Activated naive CD4-positive, alpha-beta T cell treated with anti-CD3 and anti-CD28 coated beads, Interleukin-2, amount 10 ng/mL, durations not matched to agents 7 days and 5 days (primary cell): ENCODE data around the gene P2RX6.
"Not testable (repeated sequence)": the region's sequence is repeated elsewhere in the genome, so short reads cannot be mapped to it uniquely, and the experiment has no call there.

ENCODE experiments used
- CTCF ChIA-PET: fragments of 350-600 bp; sonication (Branson Sonifier 250); formaldehyde crosslinking; loops from one replicate; lab custom pipeline; 2021; ENCODE audit warnings: antibody characterized with exemption; lab: Charles Lee
- DNase-seq: peaks from one replicate; pipeline ENCODE4 v3.0.0-alpha.2; 2020
- H3K27ac Mint-ChIP-seq: one replicate; pipeline ENCODE4 v1.8.0; 2021; ENCODE audit warnings: mild to moderate bottlenecking, moderate library complexity, mixed read lengths
- H3K27me3 Mint-ChIP-seq: one replicate; pipeline ENCODE4 v1.8.0; 2021; ENCODE audit warnings: mild to moderate bottlenecking, mixed read lengths
- H3K36me3 Mint-ChIP-seq: one replicate; pipeline ENCODE4 v1.8.0; 2021; ENCODE audit warnings: mixed read lengths
- H3K4me1 Mint-ChIP-seq: one replicate; pipeline ENCODE4 v1.8.0; 2021; ENCODE audit warnings: mixed read lengths
- H3K4me3 Mint-ChIP-seq: one replicate; pipeline ENCODE4 v1.8.0; 2021; ENCODE audit warnings: mild to moderate bottlenecking, moderate library complexity, mixed read lengths
- H3K9me3 Mint-ChIP-seq: one replicate; pipeline ENCODE4 v1.8.0; 2021; ENCODE audit warnings: mixed read lengths

P2RX6 gene

GRCh38 chr22:21067901-21068680, 53.1 kb downstream of the P2RX6 start:
- DNase-seq, result no peak
- Mint-ChIP-seq H3K27ac (no peak overlapping the region), H3K27me3 (peaks cover 39% of the 10 kb centered on the region), H3K9me3 (no peaks in the 10 kb centered on the region), H3K4me3 (no peak overlapping the region), H3K36me3 (no peaks in the 10 kb centered on the region), H3K4me1 (peaks cover 7% of the 10 kb centered on the region)
- CTCF ChIA-PET, result no interaction called here

GRCh38 chr22:21068681-21069276, 53.8 kb downstream of the P2RX6 start:
- no peak overlapping the region for H3K4me3 Mint-ChIP-seq
- H3K27me3 Mint-ChIP-seq, result peaks cover 32% of the 10 kb centered on the region
- no peak for DNase-seq
- H3K4me1 Mint-ChIP-seq, result peaks cover 7% of the 10 kb centered on the region
- H3K36me3 Mint-ChIP-seq, result no peaks in the 10 kb centered on the region
- no peaks in the 10 kb centered on the region for H3K9me3 Mint-ChIP-seq
- no peak overlapping the region for H3K27ac Mint-ChIP-seq
- CTCF ChIA-PET, result interaction anchor here (0.6 kb wide), 1 partner anchor 50 kb away, joined by 4 read pairs; no protein-coding TSS in a partner anchor

GRCh38 chr22:21069375-21069774, 54.4 kb downstream of the P2RX6 start:
- H3K4me1 Mint-ChIP-seq, result peaks cover 7% of the 10 kb centered on the region
- no peak overlapping the region for H3K4me3 Mint-ChIP-seq
- H3K27me3 Mint-ChIP-seq, result peaks cover 32% of the 10 kb centered on the region
- no peaks in the 10 kb centered on the region for H3K36me3 Mint-ChIP-seq
- H3K9me3 Mint-ChIP-seq, result no peaks in the 10 kb centered on the region
- no peak overlapping the region for H3K27ac Mint-ChIP-seq
- DNase-seq, result no peak
- CTCF ChIA-PET, result interaction anchor here (0.6 kb wide), 1 partner anchor 51 kb away, joined by 4 read pairs; no protein-coding TSS in a partner anchor

GRCh38 chr22:21070690-21071615, 56.0 kb downstream of the P2RX6 start:
- DNase-seq, result no peak
- CTCF ChIA-PET, result no interaction called here
- no peaks in the 10 kb centered on the region for H3K36me3 Mint-ChIP-seq
- peaks cover 7% of the 10 kb centered on the region for H3K4me1 Mint-ChIP-seq
- H3K27me3 Mint-ChIP-seq, result peaks cover 24% of the 10 kb centered on the region
- H3K9me3 Mint-ChIP-seq, result no peaks in the 10 kb centered on the region
- H3K4me3 Mint-ChIP-seq, result no peak overlapping the region
- no peak overlapping the region for H3K27ac Mint-ChIP-seq

GRCh38 chr22:21071796-21072195, 56.8 kb downstream of the P2RX6 start:
- H3K27ac Mint-ChIP-seq, H3K4me1 Mint-ChIP-seq, CTCF ChIA-PET, H3K36me3 Mint-ChIP-seq, DNase-seq, H3K4me3 Mint-ChIP-seq, H3K9me3 Mint-ChIP-seq: not testable (repeated sequence)
- H3K27me3 Mint-ChIP-seq, result peaks cover 24% of the 10 kb centered on the region

GRCh38 chr22:21073023-21073422, 58.1 kb downstream of the P2RX6 start:
- peaks cover 7% of the 10 kb centered on the region for H3K4me1 Mint-ChIP-seq
- peaks cover 28% of the 10 kb centered on the region for H3K27me3 Mint-ChIP-seq
- H3K9me3 Mint-ChIP-seq, result no peaks in the 10 kb centered on the region
- no peak overlapping the region for H3K27ac Mint-ChIP-seq
- no peak overlapping the region for H3K4me3 Mint-ChIP-seq
- DNase-seq, result no peak
- no peaks in the 10 kb centered on the region for H3K36me3 Mint-ChIP-seq
- CTCF ChIA-PET, result interaction anchor here (0.6 kb wide), 1 partner anchor 289 kb away, joined by 3 read pairs; no protein-coding TSS in a partner anchor

- CTCF ChIA-PET, result interaction anchor here (0.6 kb wide), 1 partner anchor 289 kb away, joined by 3 read pairs; no protein-coding TSS in a partner anchor
- Mint-ChIP-seq H3K4me1 (peaks cover 3% of the 10 kb centered on the region), H3K9me3 (no peaks in the 10 kb centered on the region), H3K4me3 (no peak overlapping the region), H3K27ac (no peak overlapping the region), H3K36me3 (no peaks in the 10 kb centered on the region), H3K27me3 (peaks cover 28% of the 10 kb centered on the region)
- DNase-seq, result no peak
These were observed 58.5 kb downstream of the P2RX6 start for GRCh38 chr22:21073482-21073881.

GRCh38 chr22:21074102-21074715, 59.2 kb downstream of the P2RX6 start:
- Mint-ChIP-seq H3K27ac (no peak overlapping the region), H3K4me1 (peaks cover 3% of the 10 kb centered on the region), H3K4me3 (no peak overlapping the region), H3K9me3 (no peaks in the 10 kb centered on the region), H3K27me3 (peaks cover 24% of the 10 kb centered on the region), H3K36me3 (no peaks in the 10 kb centered on the region)
- CTCF ChIA-PET, result no interaction called here
- DNase-seq, result no peak

GRCh38 chr22:21075516-21076138, 60.7 kb downstream of the P2RX6 start:
- Mint-ChIP-seq H3K27ac (no peak overlapping the region), H3K4me3 (no peak overlapping the region)
- CTCF ChIA-PET, result interaction anchor here (0.8 kb wide), 1 partner anchor 52 kb away, joined by 3 read pairs; no protein-coding TSS in a partner anchor

GRCh38 chr22:21076912-21077625, 62.1 kb downstream of the P2RX6 start:
- CTCF ChIA-PET, result no interaction called here
- H3K27ac Mint-ChIP-seq, result no peak overlapping the region
- H3K9me3 Mint-ChIP-seq, result no peaks in the 10 kb centered on the region
- peaks cover 8% of the 10 kb centered on the region for H3K27me3 Mint-ChIP-seq
- DNase-seq, result no peak
- no peak overlapping the region for H3K4me3 Mint-ChIP-seq
- H3K36me3 Mint-ChIP-seq, result no peaks in the 10 kb centered on the region
- no peaks in the 10 kb centered on the region for H3K4me1 Mint-ChIP-seq

More at GRCh38 chr22:21075516-21076138, 60.7 kb downstream of the P2RX6 start:
- H3K27me3 Mint-ChIP-seq, result peaks cover 13% of the 10 kb centered on the region
- DNase-seq, result no peak
- H3K4me1 Mint-ChIP-seq, result no peaks in the 10 kb centered on the region
- no peaks in the 10 kb centered on the region for H3K36me3 Mint-ChIP-seq
- H3K9me3 Mint-ChIP-seq, result no peaks in the 10 kb centered on the region
